Stimulated activated CD8-positive, alpha-beta memory T cell treated with anti-CD3 and anti-CD28 coated beads, Interleukin-4, amount 100 ng/mL, for 4 hours (primary cell): ENCODE results near the gene C6orf163.

Source experiments
- DNase-seq, 2 donors: peaks; one replicate each; pipeline ENCODE4 v3.0.0-alpha.2; 2020; ENCODE audit warnings: low read depth in 2 of 2, low spot score in 1 of 2

The C6orf163 gene

DNA sequence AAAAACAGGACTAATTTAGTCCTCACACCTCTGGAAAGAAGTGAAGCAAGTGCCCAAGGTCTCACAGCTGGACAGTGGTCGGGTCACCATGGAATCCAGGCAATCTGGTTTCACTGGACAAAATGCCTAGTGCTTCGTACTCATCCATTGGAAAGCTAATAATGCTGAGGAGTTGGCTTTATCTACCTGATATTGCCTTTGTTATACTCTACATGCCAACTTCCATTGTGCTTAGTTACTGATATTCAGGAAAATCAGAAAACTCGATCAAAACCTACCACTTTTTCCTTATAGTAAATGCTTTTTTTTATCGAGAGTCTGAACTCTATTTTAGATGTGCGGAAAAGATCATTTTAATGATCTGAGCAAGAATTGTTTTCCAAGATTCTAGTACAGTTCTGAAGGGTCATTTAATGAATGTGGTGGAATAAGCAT is 64.1 kb downstream of the C6orf163 start:
- no peak for DNase-seq
